Skin epidermis (tissue), 12 donors: Measurements from ENCODE around the gene ZXDC.

Source experiments
- H3K27ac ChIP-seq, 21 experiments: fragments of 200-600 bp; sonication (generic) in 11 of 21; one replicate each; pipeline ENCODE4 v1.5.0; 2020; ENCODE audit warnings: mild to moderate bottlenecking in 3 of 21, inconsistent platforms in 2 of 21, moderate library complexity in 2 of 21
- H3K4me3 ChIP-seq, 7 experiments: fragments of 200-600 bp; sonication (generic) in 2 of 7; one replicate each; pipeline ENCODE4 v1.5.0; 2020; ENCODE audit warnings: inconsistent platforms in 2 of 7, mild to moderate bottlenecking in 2 of 7, moderate library complexity in 1 of 7

Gene ZXDC

DNA sequence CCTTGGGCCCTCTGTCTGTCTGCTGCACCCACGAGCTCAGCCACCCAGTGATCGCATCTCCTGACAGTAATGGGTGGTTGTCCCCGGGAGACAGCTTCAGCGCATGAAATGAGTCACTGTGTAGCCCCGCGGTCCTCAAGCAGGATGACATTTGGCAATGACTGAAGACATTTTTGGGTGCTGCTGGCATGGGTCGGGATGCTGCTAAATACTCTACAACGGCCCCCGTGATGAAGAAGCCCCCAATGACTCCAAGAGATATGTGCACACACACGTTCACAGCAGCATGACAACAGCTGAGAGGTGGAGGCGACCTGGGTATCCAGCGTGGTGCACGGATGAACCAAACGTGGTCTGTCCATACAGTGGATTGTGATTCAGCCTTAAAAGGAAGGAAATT lies 17.4 kb upstream of the ZXDC start:
- Histone ChIP-seq H3K27ac (no peak overlapping the region), H3K4me3 (no peak overlapping the region)

DNA sequence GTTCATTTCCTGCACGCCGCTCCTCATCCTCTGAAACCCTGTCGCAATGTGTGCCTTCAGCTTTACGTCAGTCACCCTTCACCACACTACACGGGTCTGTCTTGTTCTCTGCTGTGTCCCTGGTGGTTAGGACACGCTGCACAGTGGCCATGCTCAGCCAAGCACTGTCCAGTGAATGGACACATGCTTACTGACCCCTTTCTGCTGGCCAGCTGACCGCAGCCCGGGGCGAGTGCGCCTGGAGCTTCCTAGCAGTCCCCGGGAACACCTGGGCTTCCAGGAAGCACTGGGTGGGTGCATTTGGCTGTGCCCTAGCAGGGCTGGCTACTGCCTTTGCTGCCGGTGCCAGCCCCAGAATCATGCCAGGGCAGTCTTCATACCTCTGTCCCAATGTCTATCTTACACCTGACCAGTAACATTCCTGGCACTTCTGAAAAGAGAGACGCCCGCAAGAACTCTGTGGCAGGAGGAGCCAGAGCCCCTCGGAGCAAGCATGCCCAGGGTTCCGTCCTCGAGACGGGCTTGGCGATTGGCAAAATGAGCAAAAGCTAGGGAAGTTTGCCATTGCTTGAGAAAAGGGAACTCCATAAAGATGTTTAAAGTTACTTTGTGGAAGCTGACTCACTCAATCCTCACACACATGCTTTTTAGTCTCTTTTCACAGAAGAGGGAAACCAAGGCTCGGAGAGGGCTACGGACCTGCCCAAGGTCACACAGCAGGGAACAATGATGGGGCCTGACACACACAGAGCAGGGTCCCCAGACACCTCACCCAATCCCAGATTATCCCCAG lies 15.7 kb upstream of the ZXDC start:
- Histone ChIP-seq H3K27ac (no peak overlapping the region), H3K4me3 (no peak overlapping the region)

DNA sequence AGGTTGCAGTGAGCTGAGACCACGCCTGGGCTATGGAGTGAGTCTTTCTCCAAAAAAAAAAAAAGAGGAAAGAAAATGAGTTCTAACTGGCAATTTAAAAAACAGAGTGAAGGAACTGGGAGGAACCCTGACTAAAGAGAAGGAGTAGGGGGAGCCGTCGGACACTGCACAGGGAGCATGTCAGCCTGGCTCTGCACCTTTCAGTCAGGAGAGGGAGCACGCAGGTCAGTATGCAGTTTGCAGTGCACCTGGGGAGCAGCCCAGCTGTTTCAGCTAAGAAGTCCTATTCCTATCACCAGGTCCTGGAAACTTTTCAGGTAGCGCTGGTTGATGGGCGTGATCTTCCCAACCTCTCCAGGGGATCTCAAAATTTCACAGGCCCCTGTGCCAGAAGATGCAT lies 14.9 kb upstream of the ZXDC start:
- no peak overlapping the region for H3K4me3 ChIP-seq
- no peak overlapping the region for H3K27ac ChIP-seq

DNA sequence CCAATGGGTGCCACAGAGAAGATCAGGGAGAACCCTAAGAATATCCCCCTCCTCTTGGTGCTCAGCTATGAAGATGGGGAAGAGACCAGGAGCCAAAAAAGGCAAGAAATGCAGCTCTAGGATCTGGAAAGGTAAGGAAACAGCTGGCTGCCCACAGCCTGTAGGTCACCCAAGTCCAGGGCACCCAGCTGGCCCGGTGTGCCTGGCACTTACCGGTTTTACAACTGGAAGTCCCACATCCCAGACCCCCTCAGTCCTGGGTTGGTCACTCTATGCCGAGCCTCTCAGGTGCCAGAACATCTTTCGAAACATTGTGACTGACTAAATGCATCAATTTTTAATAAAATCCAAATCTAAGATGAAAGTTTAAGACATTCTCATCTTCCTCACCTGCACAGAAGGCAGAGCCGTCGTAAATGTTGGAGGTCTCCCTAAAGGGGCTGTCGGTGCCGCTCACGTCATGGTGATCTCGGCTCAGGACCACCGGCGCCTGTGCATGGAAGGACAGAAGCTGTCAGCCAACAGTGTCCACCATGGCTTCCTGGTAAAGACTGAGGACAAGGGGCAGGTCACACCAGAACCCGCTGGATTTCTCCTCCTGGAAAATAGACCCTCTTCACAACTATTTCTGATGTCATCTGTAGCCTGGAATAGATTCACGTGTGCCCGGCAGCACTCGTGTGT lies 13.3 kb upstream of the ZXDC start:
- no peak overlapping the region for H3K27ac ChIP-seq

DNA sequence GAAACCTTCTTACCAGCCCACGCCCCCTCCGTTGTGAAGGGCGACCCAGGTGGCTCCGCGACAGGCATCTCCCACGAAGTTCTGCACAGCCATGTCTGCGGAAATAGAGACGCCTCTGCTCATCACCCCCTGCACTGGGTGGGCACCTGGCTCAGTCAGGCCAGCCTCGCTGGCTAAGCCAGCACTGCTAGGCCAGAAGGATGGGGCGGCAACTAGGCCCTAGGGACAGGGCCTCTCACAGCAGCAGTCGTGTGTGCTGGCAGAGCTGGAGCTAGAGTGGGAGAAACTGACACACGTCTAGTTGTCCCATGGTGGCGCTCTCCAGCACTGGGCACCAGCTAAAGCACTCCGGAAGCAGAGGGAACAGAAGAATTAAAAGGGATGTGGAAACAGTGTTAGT lies 12.5 kb upstream of the ZXDC start:
- H3K27ac ChIP-seq: no peak overlapping the region
- no peak overlapping the region for H3K4me3 ChIP-seq

More for the DNA sequence above, 13.3 kb upstream of the ZXDC start:
- H3K4me3 ChIP-seq: no peak overlapping the region

DNA sequence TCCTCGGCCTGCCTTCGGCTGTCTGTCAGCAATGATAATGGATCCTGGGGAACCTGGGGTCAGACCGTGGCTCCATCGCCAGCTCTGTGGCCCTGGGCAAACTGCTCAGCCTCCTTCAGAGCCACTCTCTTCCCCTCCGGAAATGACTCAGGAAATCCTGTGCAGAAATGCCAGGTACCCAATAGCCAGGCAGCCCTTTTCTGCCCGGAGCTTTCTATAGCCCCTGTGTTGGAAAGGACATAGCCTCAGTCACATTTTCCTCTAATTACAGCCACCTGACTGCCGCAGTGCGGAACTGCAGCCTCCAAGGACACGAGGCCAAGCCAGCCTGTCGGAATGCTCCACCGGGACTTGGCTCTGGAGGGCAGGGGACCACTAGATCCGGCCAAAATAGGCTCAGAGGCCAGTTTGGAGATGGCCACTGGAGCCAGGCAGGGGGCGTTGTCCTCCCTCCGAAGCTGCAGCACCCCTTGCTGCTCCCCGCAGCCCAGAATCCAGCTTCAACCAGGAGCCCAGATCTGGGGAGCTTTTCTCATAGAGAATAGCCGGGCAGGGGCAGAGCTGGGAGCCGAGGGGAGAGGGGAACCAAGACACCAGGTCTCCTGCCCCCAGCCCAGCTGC lies 11.6 kb upstream of the ZXDC start:
- H3K4me3 ChIP-seq: no peak overlapping the region
- peak overlapping the region in 1 of 21 experiments; percentile 46 for H3K27ac ChIP-seq

DNA sequence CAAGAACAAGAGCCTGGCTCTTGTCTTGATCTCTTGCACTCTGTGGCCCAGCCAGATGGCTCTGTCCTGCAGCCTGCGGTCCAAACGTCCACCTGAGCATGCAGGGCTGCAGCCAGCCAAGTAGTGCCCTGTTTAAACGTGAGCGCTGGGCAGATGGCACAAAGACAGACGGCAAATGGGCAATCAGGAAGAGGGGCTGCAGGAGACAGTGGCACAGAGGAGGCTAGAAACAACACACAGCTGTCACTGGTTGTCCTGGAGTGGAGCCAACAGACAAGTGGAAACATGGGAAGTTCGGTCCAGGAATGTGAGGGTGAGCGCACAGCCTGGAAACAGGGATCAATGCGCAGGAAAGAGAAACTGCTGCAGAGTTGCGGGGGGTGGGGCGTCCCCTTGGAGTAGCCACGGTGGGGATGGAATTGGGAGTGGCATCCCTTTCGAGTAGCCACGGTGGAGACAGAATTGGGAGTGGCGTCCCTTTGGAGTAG lies 10.7 kb upstream of the ZXDC start:
- Histone ChIP-seq H3K4me3 (no peak overlapping the region), H3K27ac (no peak overlapping the region)

DNA sequence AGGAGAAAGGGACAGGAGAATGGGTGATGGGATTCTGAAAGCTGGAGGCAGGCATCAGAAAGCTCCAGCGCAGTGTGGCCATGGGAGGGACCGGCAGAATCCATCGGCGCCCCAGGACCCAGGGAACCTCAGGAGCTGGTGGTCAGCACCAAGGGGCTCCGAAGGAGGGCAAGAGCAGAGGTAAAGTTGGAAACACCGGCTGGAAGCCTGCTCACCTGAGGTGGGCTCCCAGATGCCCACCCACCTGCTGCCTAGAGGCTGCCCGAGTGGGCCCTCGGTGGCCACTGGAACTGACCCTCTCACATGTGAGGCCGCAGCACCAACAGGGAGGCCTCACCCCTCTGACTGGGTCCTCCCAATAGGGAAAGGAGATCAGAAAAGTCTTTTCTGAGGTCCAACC lies 10.3 kb upstream of the ZXDC start:
- no peak overlapping the region for H3K27ac ChIP-seq

DNA sequence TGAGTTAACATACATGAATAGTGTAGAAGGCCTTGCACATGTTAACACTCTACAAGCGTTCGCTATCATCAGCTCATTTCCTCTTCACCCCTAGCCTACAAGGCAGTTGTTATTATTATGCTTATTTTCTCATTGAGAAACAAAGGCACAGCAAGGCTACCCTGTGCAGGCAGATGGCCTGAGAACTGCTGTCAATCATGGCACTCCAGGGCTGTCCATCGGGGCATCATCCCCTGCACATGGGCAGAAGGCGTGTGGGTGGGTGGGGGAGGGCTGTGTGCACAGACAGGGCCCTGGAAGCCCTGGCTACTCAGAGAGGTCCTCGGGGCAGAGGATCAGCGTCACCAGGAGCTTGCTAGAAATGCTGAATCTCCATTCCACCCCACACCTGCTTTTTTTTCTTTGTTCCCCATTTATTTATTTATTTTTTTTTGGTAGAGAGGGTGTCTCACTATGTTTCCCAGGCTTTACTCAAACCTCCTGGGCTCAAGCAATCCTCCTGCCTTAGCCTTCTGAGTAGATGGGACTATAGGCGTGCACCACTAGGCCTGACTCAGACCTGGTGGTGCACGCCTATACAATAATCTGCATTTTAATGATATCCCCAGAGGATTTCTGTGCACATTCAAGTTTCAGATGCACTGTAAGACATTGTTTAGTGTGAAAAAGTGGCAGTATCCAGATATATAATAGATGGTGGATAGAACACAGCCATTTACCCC lies 9.6 kb upstream of the ZXDC start:
- Histone ChIP-seq H3K4me3 (no peak overlapping the region), H3K27ac (no peak overlapping the region)

More for the DNA sequence above, 10.3 kb upstream of the ZXDC start:
- no peak overlapping the region for H3K4me3 ChIP-seq

DNA sequence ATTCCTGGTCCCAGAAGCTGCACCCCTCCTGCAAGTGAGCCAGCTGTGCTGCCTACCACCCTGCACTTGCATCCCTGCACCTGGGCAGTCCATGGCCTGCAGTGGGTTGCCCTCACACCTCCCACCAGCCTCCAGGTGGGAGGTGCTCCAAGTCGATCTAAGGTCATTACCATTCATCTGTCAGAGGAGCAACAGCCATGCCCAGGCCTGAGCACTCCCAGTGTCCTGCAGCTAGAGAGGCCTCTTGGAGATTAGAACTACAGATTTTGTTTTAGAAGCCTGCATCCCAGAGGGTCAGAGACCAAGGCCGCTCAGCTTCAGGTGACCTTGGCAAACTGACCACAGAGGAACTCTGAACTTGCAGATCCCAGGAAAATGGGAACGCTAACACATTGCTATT lies 9.0 kb upstream of the ZXDC start:
- Histone ChIP-seq H3K27ac (no peak overlapping the region), H3K4me3 (no peak overlapping the region)

DNA sequence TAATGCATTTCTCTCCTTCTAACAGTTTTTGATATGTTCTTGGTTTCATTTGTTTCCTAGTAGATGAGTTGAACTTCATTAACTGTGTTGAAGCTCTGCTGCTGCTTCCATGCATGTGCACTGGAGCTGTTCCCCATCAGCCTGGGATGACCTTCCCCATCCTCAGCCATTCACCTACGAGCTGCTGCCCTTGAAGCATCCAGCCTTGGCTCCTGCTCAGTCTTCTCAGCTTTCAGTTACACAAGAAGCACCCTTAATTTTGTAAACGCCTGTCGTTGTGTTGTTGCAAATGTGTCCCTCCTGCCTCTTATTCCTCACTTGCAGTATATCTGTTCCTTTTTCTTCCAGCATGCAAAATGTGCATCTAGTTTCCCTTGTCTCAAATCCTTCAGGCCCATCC lies 8.5 kb upstream of the ZXDC start:
- Histone ChIP-seq H3K27ac (no peak overlapping the region), H3K4me3 (no peak overlapping the region)

DNA sequence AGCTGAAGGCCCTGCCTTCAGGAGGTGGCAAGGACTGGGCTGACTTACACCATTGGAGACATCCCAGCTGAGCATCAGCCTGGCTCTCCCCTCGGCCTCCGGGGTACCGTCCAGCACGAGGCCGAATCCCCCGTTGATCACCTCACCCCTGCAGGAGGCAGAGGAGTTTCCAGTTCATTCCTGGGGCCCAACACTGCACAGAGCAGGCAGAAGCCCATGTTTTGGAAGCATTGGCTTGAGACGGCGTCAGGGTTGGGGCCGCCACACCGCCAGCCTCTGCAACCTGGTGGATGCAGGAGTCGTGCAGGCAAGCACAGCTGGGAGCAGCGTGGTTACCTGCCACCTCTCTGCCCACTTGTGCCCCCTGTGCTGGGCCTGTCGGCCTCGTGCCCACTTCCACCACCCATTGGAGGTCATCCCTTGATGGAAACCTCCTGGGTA lies 7.7 kb upstream of the ZXDC start:
- Histone ChIP-seq H3K4me3 (no peak overlapping the region), H3K27ac (no peak overlapping the region)

DNA sequence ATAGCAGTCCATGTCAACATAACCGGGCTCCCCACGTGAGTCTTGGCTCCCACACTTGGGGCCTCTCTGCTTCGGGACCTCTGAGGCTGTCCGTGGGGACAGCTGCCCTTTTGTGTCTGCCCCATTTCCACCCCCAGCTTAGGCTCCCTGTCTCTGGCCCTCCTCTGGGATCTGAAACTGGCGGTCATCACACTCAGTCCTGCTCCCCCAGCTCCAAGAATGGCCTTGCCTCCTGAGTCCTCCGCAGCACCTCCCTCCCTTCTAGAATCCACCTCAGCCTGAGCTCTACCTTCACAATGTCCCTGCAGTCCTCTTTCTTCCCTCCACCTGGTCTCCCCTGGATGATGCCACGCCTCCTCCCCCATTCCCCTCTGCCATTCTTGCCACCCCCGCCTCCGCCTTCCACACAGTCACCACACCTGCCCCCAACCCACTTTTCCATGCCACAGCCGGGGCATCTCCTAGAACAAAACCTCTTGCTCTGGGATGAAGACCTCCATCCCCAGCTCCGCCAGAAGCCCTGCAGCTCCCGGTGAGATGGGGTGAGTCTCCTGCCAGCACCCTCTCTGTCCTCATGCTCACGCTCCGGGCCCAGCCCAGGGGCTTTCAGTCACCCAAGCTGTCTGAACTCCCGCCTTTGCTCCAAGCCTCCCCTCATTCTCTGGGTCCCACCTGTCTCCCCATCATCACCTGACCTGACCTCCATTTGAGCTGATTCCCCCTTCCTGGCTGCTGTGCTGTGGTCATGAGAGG lies 7.0 kb upstream of the ZXDC start:
- H3K4me3 ChIP-seq: no peak overlapping the region
- H3K27ac ChIP-seq: no peak overlapping the region

DNA sequence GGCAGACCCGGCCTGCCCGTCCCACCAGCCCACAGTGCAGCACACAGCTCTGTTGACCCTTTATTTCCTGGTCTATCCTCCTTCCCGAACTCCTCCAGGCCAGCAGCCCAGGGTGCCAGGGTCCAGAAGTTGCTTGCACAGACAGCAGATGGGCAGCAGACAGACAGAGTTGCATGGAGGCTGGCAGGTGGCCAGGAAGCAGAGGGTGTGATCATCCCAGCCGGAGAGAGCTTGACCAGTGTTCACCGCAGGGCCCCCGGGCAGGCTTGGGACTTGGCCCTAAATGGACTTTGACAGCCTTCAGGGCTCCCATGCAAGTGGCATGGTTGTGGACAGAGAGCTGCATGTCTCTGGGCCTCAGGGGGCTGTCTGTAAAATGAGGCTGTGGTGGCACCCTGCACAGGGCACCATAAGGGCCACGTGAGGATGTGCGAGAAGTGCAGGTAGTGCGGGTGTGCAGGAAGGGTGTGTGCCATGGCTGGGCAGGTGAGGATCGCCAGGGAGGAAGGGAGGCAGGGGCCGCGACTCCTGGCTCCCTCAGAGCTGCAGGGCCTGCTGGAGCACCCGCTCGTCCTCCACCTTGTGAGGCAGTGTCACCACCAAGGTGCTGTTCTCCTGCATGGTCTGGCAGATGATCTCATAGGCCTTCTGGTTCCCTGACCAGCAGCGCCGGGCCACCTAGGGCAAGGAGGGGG lies 6.3 kb upstream of the ZXDC start:
- H3K4me3 ChIP-seq: no peak overlapping the region
- no peak overlapping the region for H3K27ac ChIP-seq

DNA sequence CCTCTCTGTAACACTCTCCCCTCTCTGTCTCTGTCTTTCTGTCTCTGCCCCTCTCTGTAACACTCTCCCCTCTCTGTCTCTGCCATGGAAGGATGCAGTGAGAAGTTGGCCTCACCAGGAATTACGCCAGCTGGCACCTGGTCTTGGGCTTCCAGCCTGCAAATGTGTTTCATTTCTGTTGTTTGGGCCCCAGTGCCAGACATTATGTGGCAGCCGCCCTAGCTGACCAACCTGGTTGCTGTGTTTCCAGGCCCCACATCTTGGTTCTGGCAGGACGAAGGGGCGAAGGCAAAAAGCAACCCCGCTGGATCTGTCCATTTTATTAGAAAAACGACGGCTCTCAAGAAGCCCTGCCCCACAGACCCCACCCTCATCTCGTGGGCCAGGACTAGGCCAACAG lies 5.2 kb upstream of the ZXDC start:
- H3K27ac ChIP-seq: no peak overlapping the region
- H3K4me3 ChIP-seq: no peak overlapping the region

DNA sequence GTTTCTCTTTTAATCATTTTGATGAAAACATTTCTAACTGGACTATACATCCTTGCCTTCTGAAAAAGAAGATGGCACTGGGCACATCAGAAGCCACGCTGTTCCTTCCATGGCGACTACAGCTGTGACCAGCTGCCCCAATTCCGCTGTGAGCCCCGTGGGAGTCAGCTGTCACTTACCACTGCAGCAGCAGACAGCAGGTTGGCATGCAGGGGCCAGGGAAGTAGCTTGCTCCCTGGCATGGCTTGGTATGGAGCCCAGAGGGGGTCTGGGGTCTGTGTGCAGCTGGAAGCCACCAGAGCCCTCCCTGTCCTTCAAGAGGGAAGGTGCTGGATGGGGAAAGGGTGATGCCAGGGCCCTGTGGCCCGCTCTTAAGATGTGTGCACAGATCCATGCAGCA lies 4.5 kb upstream of the ZXDC start:
- H3K4me3 ChIP-seq: no peak overlapping the region
- H3K27ac ChIP-seq: no peak overlapping the region

DNA sequence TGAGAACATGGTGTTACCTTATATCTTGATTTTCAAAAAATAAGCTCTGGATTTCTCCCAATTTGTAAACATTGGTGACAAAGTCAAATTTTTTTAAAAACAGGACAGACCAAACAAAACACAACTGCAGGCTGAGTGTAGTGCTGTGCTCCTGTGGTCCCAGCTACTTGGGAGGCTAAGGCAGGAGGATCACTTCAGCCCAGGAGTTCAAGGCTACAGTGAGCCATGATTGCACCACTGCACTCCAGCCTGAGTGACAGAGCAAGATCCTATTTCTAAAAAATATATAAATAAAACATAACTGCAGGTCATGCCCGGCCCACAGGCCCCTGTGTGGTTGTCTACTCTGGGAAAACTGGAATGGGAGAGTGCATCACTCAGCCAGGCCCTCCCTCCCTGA lies 4.0 kb upstream of the ZXDC start:
- H3K27ac ChIP-seq: no peak overlapping the region
- H3K4me3 ChIP-seq: no peak overlapping the region

DNA sequence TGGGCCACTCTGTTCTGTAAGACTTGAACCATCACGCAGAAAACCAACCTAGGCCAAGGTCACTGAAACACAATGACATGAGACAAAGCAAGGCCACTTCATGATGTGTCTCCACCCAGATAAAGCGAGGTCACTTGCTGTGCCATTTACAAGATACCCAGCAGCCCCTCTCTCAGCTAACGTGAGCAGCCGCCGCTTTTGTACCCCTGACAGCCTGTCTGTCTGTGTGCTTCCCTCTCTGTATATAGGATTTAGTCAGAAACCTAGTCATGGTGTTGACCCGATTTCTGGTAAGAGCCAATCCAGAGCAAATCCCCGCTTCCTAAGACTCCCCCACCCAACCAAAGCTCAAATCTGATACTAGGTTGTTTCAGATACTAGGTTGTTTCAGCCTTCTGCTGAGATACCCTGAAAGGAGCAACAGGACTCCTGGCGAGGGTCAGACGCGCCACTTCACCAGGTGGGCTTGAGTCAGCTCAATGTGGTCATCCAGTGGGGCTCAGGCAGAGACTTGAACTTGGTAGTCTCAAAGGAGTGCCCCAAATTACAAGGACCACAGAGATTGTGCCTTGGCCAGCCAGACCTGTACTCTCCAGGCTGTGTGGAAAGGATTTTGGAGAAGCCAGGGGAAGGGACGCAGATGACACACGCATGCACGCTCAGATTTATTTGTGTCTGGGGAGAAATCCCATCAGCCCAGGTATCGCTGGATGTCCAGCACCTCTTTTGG lies 3.1 kb upstream of the ZXDC start:
- no peak overlapping the region for H3K4me3 ChIP-seq
- H3K27ac ChIP-seq: no peak overlapping the region

DNA sequence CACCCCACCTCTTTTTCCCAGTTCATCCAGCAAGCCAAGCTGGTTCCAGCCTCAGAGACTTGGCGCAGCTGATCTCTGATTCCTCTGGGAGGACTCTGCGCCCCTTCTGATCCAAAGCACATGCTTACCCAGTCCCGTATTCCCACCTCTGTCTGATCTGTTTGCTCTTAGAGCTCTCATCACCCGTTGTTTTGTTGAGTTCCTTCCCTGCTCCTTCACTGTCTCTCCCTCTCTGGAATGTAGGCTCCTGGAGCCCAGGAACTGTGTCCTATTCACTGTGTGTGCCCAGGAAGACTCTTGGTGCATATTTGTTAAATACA lies 1.3 kb upstream of the ZXDC start:
- Histone ChIP-seq H3K27ac (peak overlapping the region in 1 of 21 experiments; percentile 86), H3K4me3 (no peak overlapping the region)
